Endodermal cell (in vitro differentiated cells): Measurements from ENCODE around the gene C3orf49. TPM values are rescaled to one million over a fixed set of nuclear protein-coding genes. Genes with fewer than 3 reads are reported as not detected.

ENCODE experiments used
- DNase-seq: peaks from one replicate; pipeline ENCODE4 v3.0.0-alpha.2; 2017
- H3K27ac ChIP-seq: 2 replicates; pipeline ENCODE4 v1.5.1; 2013; ENCODE audit warnings: mild to moderate bottlenecking, low read depth, low read length, moderate library complexity
- H3K27me3 ChIP-seq: 2 replicates; pipeline ENCODE4 v1.6.1; 2013; ENCODE audit warnings: mild to moderate bottlenecking, low read length, moderate library complexity; ENCODE audit not compliant: insufficient read depth, control insufficient read depth, poor library complexity, severe bottlenecking
- H3K36me3 ChIP-seq: 2 replicates; pipeline ENCODE4 v1.7.0; 2013; ENCODE audit warnings: mild to moderate bottlenecking, low read length, moderate library complexity; ENCODE audit not compliant: control insufficient read depth, insufficient read depth
- H3K4me1 ChIP-seq: one replicate; pipeline ENCODE4 v1.7.0; 2013; ENCODE audit warnings: low read length; ENCODE audit not compliant: control insufficient read depth, insufficient read depth
- H3K4me3 ChIP-seq: 2 replicates; pipeline ENCODE4 v1.5.1; 2013; ENCODE audit warnings: mild to moderate bottlenecking, low read length, moderate library complexity
- H3K9ac ChIP-seq: 2 replicates; pipeline ENCODE4 v1.6.1; 2013; ENCODE audit warnings: mild to moderate bottlenecking, low read length, moderate library complexity; ENCODE audit not compliant: poor library complexity, severe bottlenecking; ENCODE audit errors: extremely low read depth
- H3K9me3 ChIP-seq: 2 replicates; pipeline ENCODE4 v1.6.1; 2013; ENCODE audit warnings: mild to moderate bottlenecking, low read length, moderate library complexity; ENCODE audit not compliant: control insufficient read depth
- H3K27ac Mint-ChIP-seq: 2 replicates; pipeline ENCODE4 v1.8.0; 2020; ENCODE audit warnings: mixed read lengths
- H3K27me3 Mint-ChIP-seq: 2 replicates; pipeline ENCODE4 v1.8.0; 2021; ENCODE audit warnings: mild to moderate bottlenecking, mixed read lengths; ENCODE audit not compliant: insufficient read depth
- H3K36me3 Mint-ChIP-seq: 2 replicates; pipeline ENCODE4 v1.8.0; 2020; ENCODE audit warnings: low read depth, mixed read lengths
- H3K4me1 Mint-ChIP-seq: 2 replicates; pipeline ENCODE4 v1.8.0; 2020; ENCODE audit warnings: mixed read lengths
- H3K4me3 Mint-ChIP-seq: 2 replicates; pipeline ENCODE4 v1.8.0; 2020; ENCODE audit warnings: mild to moderate bottlenecking, moderate library complexity, mixed read lengths
- H3K9me3 Mint-ChIP-seq: 2 replicates; pipeline ENCODE4 v1.8.0; 2020; ENCODE audit warnings: mild to moderate bottlenecking, mixed read lengths
- CTCF ChIP-seq: fragments of 200-600 bp; sonication (generic); conservative IDR thresholded peaks from 2 replicates; pipeline ENCODE4 v1.5.0; 2021; ENCODE audit warnings: antibody characterized with exemption, mild to moderate bottlenecking
- WGBS, 2 experiments: methylation state at CpG; one replicate each; pipeline versions ENCODE4 v1.1.5 to v1.1.7; 2013; ENCODE audit warnings: missing lambda C conversion rate in 2 of 2, mixed read lengths in 1 of 2; ENCODE audit not compliant: insufficient coverage in 1 of 2, insufficient read length in 1 of 2; 5-methylcytosine and 5-hydroxymethylcytosine counted together
- total RNA-seq, 2 donors: library from RNA; stranded (reverse); fragmentation: NEBNext Ultra II Directional in 1 of 2; extraction: Animal tissue kit (Norgen Biotek cat#: 25700) in 1 of 2; gene quantifications; 2 replicates in 1 of 2; 3 replicates in 1 of 2; pipeline ENCODE4 v1.2.1, GENCODE V29; 2021

The C3orf49 gene
- total RNA-seq, 2 donors from 2014 or later = not detected

GRCh38 chr3:63798949-63799348 lies 20.1 kb upstream of the C3orf49 start:
- Histone ChIP-seq H3K4me3 (no peak overlapping the region), H3K9ac (no peak overlapping the region), H3K4me1 (no peaks in the 10 kb centered on the region), H3K27ac (no peak overlapping the region), H3K27me3 (no peaks in the 10 kb centered on the region), H3K9me3 (no peaks in the 10 kb centered on the region), H3K36me3 (no peaks in the 10 kb centered on the region)
- H3K36me3 Mint-ChIP-seq = no peaks in the 10 kb centered on the region
- DNase-seq = no peak
- 95 to 96% methylated on average over 2 of the region's 2 CpGs for WGBS, 2 experiments
- no peaks in the 10 kb centered on the region for H3K27me3 Mint-ChIP-seq
- no peak overlapping the region for H3K4me3 Mint-ChIP-seq
- H3K27ac Mint-ChIP-seq = no peak overlapping the region
- no peak for TF ChIP-seq CTCF
- H3K9me3 Mint-ChIP-seq = no peaks in the 10 kb centered on the region
- no peaks in the 10 kb centered on the region for H3K4me1 Mint-ChIP-seq

GRCh38 chr3:63800097-63800496 lies 19.0 kb upstream of the C3orf49 start:
- no peaks in the 10 kb centered on the region for H3K27me3 ChIP-seq
- Mint-ChIP-seq H3K4me1 (no peaks in the 10 kb centered on the region), H3K27ac (no peak overlapping the region), H3K27me3 (no peaks in the 10 kb centered on the region), H3K36me3 (no peaks in the 10 kb centered on the region), H3K4me3 (no peak overlapping the region), H3K9me3 (no peaks in the 10 kb centered on the region)
- no peaks in the 10 kb centered on the region for H3K9me3 ChIP-seq
- H3K36me3 ChIP-seq = no peaks in the 10 kb centered on the region
- 86 to 90% methylated on average over 3 to 4 of the region's 5 CpGs for WGBS, 2 experiments
- no peak for DNase-seq
- no peak overlapping the region for H3K9ac ChIP-seq
- no peak overlapping the region for H3K4me3 ChIP-seq
- TF ChIP-seq CTCF = no peak
- H3K27ac ChIP-seq = no peak overlapping the region
- no peaks in the 10 kb centered on the region for H3K4me1 ChIP-seq

- Histone ChIP-seq H3K4me3 (no peak overlapping the region), H3K4me1 (no peaks in the 10 kb centered on the region), H3K27ac (no peak overlapping the region), H3K36me3 (no peaks in the 10 kb centered on the region), H3K9ac (no peak overlapping the region), H3K9me3 (no peaks in the 10 kb centered on the region), H3K27me3 (no peaks in the 10 kb centered on the region)
- Mint-ChIP-seq H3K9me3 (no peaks in the 10 kb centered on the region), H3K27me3 (no peaks in the 10 kb centered on the region), H3K4me3 (no peak overlapping the region), H3K36me3 (no peaks in the 10 kb centered on the region), H3K27ac (no peak overlapping the region), H3K4me1 (no peaks in the 10 kb centered on the region)
- TF ChIP-seq CTCF = no peak
- DNase-seq = no peak
- 89 to 95% methylated on average over 5 of the region's 5 CpGs for WGBS, 2 experiments
Measured at GRCh38 chr3:63803911-63804310, 15.2 kb upstream of the C3orf49 start.
